ENCODE results near the gene NIPA2. TPM values are rescaled to one million over a fixed set of nuclear protein-coding genes. Genes with fewer than 3 reads are reported as not detected.

Gene NIPA2
- 32.7 and 32.8 TPM in 2 replicates for total RNA-seq

DNA sequence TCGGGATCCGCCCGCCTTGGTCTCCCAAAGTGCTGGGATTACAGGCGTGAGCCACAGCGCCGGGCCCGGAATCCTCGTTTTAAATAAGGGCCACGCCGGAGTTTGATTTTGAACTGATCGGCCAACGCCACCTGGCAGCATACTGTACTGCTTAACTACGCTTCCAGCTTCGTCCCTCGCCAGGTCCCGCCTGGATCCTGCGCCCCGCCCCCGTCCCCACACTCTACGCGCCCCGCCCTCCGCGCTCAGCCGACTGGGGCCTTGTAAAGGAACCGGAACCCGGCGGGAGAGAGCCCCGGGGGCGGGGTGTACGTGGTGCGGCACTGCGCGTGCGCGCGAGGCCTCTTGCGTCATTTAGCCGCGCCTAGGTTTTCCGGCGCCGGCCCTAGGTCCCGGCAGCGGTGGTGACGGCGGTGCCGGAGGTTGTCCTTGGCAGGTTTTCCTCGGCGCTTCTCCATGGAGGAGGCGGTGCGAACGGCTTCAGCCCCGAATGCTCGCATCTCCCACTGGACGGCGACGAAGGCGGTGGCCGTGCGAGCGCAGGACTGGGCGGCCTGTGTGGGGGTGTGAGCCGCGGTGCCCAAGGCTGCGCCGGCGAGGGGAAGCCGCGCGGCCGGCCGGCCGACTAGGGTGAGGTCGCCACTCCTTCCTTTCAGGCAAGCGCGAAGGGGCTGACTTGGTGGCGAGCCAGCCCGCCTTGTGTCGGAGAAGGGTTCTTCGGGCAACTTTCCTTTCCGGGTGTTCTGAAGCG is at the start of gene NIPA2:
Gene NIPA2, plus strand, starts transcription at position 375 of the 751 bp plus-strand sequence. CDS start 13,066 bp downstream, outside the sequence.

Other genes starting within 250 kb of the NIPA2 start
- gene NIPA1, start 52.0 kb upstream of the NIPA2 start, total RNA-seq = 2.8 and 3.3 TPM in 2 replicates
- 67.8 and 69.3 TPM in 2 replicates for gene CYFIP1, start 141.7 kb downstream of the NIPA2 start, total RNA-seq
- 19.7 and 20.2 TPM in 2 replicates for gene TUBGCP5, start 200.9 kb downstream of the NIPA2 start, total RNA-seq

Measured in bronchial smooth muscle cell (primary cell).